Fibroblast of skin of back (primary cell): ENCODE measurements around the gene SRSF3.
"Not testable (repeated sequence)": the region's sequence is repeated elsewhere in the genome, so short reads cannot be mapped to it uniquely, and the experiment has no call there.

ENCODE experiments used
- DNase-seq: peaks from one replicate; pipeline ENCODE4 v3.0.0-alpha.2; 2013

SRSF3 gene

DNA sequence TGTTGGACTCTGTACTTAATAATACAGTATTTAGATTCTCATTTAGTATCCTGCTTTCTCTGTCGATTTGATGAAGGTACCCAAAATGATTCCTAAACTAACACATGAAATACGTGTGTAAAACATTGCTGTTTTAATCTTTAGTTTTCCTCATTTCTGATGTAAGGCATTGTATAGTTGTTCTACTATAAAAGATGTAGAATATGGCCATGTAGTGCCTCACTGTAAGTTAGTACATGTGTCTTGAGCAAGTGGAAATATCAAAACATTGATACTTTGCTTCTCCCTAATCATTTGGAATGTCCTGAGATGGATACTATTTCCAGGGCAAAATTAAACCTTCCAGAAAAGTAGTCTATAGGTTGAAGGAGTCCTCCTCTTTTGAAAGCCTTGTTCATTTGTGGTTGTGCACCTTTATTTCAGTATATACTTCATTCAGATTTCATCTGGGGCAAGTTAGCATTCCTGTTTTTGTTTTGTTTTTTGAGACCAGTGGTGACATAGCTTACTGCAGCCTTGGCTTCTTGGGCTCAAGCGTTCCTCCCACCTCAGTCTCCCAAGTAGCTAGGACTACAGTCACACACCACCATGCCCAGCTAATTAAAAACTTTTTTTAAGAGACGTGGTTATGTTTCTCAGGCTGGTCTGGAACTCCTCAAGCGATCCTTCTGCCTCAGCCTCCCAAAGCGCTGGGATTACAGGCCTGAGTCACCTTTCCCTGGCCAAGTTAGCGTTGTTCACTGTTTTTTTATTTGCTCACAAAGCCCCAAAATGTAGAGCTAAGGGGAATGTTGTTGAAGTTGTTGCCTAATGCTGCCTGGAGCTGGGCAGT lies 11.6 kb downstream of the SRSF3 start:
- DNase-seq: no peak

GRCh38 chr6:36607305-36607682 lies 13.1 kb downstream of the SRSF3 start:
- DNase-seq: not testable (repeated sequence)

GRCh38 chr6:36607683-36608386 lies 13.7 kb downstream of the SRSF3 start:
- DNase-seq: no peak

GRCh38 chr6:36608788-36609563 lies 14.8 kb downstream of the SRSF3 start:
- DNase-seq: no peak

- no peak for DNase-seq
These were observed 15.4 kb downstream of the SRSF3 start for GRCh38 chr6:36609582-36609981.

DNA sequence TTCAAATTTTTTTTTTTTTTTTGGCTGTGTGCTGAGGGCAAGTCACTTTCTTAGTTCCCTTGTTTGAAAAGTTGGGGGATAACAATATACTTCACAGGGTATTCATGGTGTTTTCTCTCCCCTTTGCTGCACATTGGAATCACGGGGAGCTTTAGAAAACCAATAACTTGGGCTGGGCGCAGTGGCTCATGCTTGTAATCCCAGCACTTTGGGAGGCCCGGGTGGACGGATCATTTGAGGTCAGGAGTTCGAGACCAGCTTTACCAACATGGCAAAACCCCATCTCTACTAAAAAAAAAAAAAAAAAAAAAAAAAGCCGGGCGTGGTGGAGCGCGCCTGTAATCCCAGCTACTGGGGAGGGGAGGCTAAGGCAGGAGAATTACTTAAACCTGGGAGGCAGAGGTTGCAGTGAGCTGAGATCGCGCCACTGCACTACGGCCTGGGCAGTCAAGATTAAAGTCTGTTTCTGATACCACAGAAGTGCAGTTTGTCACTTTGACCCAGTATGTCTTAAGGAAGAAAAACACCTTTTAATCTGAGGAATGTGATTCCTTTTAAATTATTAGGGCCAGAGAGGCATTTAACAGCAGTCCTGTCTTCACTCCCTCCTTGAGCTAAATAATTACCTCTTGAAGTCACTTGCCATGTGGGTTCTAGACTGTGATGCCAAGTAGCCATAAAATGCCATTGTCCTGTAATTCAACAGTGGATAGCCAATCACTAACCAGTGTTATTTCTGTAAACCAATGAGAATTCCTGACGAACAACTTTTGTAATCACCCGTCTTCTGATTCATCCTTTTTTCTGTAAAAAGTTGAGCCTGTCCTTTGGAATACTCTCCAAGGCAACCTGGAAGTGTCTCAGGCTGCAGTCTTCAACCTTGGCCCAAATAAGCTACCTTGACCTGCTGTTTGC lies 16.1 kb downstream of the SRSF3 start:
- DNase-seq: no peak

GRCh38 chr6:36610956-36611336 lies 16.8 kb downstream of the SRSF3 start:
- no peak for DNase-seq

DNA sequence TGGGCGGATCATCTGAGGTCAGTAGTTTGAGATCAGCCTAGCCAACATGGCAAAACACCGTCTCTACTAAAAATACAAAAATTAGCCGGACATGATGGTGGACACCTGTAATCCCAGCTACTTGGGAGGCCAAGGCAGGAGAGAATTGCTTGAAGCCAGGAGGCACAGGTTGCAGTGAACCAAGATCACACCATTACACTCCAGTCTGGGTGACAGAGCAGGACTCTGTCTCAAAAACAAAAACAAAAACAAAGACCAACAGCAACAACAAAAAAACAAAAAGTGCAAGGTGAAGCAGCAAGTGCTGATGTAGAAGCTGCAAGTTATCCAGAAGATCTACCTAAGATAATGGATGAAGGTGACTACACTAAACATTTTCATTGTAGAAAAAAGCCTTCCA lies 17.5 kb downstream of the SRSF3 start:
- DNase-seq: not testable (repeated sequence)

DNA sequence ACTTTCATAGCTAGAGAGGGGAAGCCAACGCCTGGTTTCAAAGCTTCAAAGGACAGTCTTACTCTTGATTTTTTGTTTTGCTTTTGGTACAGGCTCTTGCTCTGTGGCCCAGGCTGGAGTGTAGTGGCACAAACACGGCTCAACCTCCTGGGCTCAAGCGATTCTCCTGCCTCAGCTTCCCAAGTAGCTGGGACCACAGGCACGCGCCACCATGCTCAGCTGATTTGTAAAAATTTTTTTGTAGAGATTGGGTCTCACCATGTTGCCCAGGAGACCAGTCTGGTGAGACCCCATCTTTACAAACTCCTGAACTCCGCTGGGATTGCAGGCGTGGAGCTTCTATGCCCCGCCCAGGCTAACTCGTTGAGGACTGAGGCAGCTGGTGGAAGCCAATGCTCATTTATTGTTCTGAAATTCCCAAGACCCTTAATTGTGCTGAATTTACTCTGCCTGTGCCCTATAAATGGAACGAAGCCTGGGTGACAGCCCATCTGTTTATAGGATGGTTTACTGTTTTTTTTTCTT lies 18.0 kb downstream of the SRSF3 start:
- DNase-seq: no peak

DNA sequence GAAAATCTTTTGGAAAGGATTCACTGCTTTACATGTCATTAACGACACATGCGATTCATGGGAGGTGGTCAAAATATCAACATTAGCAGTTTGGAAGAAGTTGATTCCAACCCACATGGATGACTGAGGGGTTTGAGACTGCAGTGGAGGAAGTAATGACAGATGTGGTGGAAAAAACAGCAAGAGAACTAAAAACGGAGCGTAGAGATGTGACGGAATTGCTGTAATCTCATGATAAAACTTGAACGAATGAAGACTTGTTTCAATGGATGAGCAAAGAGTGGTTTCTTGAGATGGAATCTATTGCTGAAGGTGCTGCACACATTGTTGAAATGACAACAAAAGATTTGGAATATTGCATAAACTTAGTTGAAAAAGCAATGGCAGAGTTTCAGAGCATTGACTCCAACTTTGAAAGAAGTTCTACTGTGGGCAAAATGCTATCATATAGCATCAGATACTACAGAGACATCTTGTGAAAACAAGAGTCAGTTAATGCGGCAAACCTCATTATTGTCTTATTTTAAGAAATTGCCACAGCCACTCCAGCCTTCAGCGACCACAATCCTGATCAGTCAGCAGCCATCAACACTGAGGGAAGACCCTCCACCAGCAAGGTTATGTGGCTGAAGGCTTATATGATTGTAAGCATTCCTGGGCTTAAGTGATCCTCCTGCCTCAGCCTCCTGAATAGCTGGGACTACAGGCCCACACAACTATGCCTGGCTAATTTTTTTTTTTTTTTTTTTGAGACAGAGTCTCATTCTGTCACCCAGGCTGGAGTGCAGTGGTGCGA lies 19.2 kb downstream of the SRSF3 start:
- DNase-seq: no peak

GRCh38 chr6:36615018-36615761 lies 21.0 kb downstream of the SRSF3 start:
- DNase-seq: peak; percentile 58

DNA sequence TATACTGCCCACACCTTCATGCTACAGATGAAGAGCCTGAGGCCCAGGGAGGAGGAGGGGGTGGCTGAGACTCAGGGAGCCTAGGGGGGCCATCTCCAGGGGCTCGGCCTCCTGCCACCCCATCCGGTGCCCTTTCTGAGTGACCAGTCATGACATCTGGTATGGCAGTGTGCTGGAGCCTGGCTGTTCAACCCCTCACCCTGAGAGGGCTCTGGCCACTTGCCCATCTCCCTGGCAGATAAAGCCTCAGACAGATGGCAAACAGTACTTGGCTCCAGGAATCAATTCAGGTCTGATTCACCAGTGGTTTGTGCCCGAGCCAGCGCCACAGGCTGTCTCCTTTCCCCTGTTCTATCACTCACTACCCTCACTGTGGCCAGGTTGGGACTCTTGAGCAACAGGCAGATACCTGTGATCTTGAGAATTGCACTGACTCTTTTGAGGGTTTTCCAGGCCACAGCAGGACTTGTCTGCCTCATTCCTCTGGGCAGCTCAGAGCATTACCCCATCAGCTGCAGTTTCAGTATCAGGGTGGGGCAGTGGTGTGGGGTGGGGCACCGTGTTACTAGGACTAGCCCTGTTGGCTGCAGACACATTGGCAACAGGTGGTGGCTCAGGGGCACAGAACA lies 22.8 kb downstream of the SRSF3 start:
- DNase-seq: no peak

DNA sequence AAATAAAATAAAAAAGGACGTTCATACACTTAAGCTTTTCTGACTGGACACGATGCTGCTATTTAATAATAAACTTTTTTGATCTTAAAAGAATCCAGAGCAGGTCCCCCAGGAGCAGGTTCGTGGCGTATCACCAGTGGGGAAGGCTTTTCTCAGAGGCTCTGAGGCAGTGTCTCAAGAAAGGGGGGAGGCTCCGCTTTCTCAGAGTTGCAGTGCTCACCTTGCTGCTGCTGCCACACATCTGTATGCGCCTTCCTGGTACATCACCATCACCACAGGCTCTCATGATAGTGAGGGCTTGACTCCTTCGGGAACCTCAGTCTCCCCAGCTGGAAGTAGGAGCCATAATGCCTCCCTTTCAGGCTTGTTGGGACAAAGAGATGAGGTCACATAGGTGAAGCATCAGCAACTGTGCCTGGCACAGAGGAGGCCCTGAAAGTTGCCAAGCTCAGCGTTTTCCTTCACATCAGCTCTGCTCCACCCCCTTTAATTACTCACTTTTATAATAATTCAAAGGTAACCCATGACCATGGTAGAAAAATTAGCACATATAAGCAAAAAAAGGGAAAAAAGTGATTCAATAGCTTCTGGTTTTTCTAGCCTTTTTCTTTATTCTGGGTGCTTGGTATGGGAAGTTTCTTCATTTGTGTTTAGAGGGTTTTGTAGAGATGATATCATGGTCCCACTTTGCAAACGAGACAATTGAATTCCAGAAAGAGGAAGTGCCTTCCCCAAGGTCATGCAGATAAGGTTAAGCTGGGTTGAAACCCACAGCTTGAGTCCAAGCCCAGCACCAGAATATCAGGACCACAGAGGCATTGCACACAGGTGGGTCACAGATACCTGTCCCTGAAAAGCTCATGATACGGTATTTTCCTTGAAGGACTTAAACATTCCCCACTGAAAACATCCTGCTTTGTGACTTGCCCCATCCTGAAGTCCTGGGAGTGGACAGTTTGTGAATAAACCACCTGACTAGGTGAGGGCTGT lies 24.5 kb downstream of the SRSF3 start:
- DNase-seq: no peak

DNA sequence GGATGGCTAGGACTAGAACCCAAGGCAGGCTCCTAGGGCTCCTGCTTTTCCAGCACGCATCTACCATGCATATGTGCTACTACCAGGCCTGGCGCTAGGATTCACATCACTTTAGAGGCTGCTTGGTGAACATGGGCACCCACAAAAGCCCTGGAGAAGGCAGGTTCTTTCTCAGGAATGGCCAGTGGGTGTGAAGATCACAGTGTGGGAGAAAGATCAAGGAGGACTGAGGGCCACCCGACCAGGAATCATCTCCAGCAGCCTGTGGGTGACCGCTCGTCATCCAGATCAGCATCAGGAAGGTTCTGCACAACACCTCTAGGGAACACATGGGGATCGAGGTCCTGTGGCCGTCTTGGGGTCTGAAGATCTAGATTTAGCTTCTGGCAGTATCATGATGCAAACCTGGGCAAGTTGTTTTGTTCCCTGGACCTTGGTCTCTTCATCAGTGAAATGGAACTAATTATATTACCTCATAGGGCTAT lies 27.3 kb downstream of the SRSF3 start:
- no peak for DNase-seq

DNA sequence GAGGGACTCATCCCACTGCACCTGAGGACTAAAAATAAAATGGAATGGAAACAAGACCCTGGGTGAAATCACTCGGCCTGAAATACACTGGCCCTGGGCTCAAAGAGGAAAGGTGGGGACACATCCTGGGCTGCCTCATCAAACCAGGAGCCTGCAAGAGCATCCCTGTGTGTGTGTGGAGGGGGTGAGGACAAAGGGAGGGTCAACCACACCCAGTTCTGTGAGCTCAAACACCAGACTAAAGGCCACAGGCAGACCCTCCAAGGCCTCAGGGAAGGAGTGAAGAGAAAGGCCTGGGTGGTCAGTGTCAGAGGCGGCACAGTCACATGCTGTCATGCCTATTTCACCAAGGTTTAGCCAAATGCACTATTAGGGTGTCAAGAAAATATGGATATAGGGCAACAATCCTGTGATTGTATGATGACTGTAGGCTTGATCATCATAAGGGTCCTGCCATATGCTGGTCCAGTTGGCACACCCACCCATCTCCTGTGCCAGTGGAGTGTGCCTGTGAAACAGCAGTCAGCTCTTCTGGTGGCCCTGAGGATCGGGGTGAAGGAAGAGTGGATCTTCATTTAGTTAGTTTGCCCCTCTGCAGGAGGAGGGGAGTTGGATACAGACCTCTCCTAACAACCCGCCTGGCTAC lies 28.9 kb downstream of the SRSF3 start:
- no peak for DNase-seq

DNA sequence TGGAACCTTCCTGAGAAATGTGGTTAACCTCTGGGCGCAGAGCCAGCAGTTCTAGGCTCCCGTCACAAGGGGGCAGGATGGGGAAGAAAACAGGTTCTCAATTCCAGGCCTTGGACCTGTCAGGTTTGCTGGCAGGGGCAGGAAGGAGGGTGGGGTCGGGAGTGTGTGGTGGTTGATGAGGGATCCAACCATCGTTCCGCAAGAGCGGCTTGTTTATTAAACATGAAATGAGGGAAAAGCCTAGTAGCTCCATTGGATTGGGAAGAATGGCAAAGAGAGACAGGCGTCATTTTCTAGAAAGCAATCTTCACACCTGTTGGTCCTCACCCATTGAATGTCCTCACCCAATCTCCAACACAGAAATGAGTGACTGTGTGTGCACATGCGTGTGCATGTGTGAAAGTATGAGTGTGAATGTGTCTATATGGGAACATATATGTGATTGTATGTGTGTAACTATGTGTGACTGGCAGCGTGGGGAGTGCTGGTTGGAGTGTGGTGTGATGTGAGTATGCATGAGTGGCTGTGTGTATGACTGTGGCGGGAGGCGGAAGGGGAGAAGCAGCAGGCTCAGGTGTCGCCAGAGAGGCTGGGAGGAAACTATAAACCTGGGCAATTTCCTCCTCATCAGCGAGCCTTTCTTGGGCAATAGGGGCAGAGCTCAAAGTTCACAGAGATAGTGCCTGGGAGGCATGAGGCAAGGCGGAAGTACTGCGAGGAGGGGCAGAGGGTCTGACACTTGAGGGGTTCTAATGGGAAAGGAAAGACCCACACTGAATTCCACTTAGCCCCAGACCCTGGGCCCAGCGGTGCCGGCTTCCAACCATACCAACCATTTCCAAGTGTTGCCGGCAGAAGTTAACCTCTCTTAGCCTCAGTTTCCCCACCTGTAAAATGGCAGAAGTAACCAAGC lies 29.6 kb downstream of the SRSF3 start:
- peak; percentile 73 for DNase-seq
